Measurements from ENCODE around the gene HOXD4.

The HOXD4 gene

GRCh38 chr2:176151442-176152287, at the start of gene HOXD4:
HOXD4 (plus strand) TSS chr2:176151550; CDS start chr2:176151634, 84 bp downstream.
- DNase-seq (ENCODE audit: low read depth) = no peak

GRCh38 chr2:176101842-176102241, 49.5 kb upstream of the HOXD4 start:
- DNase-seq (ENCODE audit: low read depth) = no peak

GRCh38 chr2:176102309-176102866, 49.0 kb upstream of the HOXD4 start:
- DNase-seq (ENCODE audit: low read depth) = no peak

DNA sequence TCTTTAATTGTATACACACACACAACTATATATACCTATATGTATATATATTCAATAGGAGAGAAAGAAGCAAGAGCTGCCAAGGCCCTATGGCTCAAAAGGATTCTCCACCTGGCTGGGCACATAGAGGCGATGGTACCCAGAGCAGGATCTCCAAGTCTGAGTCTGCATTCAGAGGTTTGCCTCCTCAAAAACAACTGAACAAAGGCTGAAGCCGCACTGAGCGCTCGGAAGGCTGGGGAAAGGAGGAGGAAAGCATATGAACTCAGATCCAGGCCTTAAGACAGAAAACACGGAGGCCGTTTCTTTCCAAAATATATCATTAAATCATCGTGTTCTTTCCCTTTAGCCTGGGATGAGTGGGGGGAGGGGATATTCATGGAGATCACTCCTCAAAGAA, 48.2 kb upstream of the HOXD4 start:
- no peak for DNase-seq (ENCODE audit: low read depth)

DNA sequence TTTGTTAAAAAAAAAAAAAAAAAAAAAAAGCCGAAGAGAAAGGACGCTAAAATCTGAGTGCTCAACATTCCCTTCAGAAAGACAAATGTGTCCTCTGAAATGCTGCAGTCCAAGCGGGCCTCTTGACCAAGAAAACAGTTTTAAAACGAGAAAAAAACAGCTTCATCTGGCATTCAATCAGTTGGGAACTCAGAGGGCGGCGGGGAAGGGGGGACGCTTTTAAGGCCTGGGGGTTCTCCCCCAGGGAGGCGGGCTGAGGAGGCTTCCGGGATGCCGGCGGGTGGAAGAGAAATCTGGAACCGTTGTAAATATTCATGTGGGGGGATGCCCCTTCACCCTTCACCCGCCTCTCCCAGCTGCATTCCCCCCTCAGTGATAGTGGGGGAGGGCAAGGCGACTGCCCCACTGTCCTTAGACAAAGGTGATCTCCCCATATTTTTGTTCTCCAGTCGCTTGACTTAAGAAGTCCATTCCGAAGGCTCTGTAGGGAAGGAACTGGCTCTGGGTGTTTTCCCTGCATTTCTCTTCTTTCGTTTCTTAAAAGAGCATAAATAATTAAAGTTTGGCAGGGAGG, 47.5 kb upstream of the HOXD4 start:
- DNase-seq (ENCODE audit: low read depth) = no peak

- DNase-seq (ENCODE audit: low read depth) = no peak
Measured at GRCh38 chr2:176104316-176105077, 46.9 kb upstream of the HOXD4 start.

- DNase-seq (ENCODE audit: low read depth) = no peak
Measured at GRCh38 chr2:176105078-176105729, 46.1 kb upstream of the HOXD4 start.

- DNase-seq (ENCODE audit: low read depth) = no peak
Measured at GRCh38 chr2:176105730-176106580, 45.4 kb upstream of the HOXD4 start.

DNA sequence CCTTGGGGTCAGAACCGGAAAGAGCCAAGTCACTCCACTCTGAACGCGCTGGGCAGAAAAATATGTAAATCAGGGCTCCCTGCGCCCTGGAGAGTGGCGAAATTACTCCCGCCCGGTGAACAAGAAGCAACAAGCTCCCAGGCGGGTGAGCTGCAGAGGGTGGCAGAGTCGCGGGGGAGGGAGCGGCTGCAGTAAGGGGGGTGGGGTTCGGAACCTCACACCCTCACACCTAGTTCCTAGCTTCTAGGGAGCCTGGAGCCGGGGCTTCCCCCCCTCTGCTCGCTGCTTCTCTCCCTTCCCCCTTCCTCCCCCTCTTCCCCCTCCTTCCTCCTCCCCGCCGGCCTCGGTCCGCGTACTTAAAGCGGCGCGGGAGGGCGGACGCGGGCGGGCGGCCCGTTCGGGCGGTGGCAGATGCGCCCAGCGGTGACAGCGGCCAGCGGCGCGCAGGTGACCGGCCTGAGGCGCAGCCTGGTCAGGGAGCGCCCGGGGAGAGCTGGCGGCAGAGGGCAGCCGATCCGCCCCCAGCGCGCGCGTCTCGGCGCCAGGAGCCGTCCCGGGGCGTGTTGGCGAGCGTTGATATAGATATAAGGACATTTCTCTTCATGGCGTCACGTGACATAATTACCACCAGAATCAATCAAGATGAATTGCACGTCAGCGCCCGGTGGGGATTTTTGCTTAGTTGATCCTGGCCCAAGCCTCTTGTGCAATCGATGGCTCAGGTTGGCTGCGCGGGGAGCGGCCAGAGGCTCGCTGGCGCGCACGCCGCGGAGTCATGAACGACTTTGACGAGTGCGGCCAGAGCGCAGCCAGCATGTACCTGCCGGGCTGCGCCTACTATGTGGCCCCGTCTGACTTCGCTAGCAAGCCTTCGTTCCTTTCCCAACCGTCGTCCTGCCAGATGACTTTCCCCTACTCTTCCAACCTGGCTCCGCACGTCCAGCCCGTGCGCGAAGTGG, 44.5 kb upstream of the HOXD4 start, which contains the start of gene HOXD11:
Gene HOXD11 (plus strand): TSS at position 700 of the 959 bp plus-strand sequence. CDS start 76 bp downstream, at position 776.
- no peak for DNase-seq (ENCODE audit: low read depth)

DNA sequence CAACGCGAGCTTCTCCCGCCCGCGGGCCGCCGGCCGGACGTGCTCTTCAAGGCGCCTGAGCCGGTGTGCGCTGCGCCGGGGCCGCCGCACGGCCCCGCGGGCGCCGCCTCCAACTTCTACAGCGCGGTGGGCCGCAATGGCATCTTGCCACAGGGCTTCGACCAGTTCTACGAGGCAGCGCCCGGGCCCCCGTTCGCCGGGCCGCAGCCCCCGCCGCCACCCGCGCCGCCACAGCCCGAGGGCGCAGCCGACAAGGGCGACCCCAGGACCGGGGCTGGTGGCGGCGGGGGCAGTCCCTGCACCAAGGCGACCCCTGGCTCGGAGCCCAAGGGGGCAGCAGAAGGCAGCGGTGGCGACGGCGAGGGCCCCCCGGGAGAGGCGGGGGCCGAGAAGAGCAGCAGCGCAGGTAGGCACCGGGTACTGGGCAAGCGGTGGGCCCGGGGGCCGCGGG, 43.6 kb upstream of the HOXD4 start:
- DNase-seq (ENCODE audit: low read depth) = no peak

DNA sequence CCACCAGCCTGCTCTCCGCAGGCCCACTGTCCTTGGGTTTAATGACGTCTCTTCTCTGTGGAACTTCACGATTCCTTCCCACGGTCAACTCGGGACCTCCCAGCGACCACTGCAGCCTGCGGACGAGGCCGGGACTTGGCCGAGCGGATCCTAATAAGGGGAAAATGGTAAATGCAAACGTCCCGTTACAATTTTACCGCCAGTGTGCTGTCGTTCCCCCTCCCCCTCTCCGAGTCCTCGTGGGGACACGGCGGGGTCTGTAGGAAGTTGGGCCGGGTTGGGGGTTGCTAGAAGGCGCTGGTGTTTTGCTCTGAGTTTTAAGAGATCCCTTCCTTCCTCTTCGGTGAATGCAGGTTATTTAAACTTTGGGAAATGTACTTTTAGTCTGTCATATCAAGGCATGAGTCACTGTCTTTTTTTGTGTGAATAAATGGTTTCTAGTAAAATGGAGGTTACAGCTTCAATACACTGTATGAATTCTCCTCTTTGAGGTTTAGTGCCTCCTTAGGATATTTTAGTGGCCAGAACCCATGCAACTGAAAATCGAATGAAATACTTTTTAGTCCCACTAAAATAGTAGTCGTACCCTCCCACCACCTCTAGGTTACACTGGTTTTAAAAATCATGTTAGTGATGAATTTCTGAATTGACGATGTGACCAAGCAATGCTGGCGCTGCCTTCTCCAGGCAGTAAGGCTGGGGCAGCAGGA, 42.0 kb upstream of the HOXD4 start:
- no peak for DNase-seq (ENCODE audit: low read depth)

- DNase-seq (ENCODE audit: low read depth) = no peak
Measured at GRCh38 chr2:176109946-176110345, 41.4 kb upstream of the HOXD4 start.

DNA sequence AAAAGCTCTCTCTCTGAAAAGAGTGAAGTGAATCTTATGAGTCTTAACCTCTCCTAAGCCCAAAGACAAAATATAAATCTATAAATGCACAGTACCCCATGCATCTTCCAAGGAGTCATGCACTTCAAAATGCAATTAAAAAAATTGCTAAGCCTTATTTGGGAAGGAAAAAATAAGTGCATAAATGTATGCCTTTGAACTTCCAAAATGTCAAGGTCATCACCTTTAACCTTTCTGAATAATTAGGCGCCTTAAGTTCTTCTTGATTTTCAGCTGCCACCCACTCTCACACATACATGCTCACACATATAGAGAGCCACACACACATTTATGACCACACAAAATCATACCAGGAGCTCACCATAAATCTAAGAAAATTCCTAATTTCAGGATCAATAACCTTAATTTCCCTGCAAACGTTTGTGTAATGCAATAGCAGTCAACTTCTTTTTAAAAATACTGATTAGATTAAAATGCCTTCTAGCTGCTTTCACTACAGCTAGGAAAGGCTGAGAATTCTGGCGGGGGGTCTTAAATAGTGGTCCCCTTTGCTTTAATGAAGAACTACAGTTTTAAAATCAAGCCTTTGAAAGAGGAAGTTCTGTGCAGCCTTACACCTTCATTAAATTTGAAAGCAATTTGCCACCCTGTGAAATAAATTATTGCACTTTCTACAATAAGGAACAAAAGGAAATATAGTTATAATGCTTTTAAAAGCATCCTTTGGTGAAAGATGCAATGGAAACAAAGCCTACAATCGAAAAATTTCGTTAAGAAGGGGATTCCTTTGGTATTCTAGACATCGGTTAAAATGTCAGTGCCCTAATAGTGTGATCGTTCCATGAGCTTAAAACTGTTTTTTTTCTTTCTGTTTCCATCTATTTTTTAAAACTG, 40.7 kb upstream of the HOXD4 start:
- DNase-seq (ENCODE audit: low read depth) = no peak

DNA sequence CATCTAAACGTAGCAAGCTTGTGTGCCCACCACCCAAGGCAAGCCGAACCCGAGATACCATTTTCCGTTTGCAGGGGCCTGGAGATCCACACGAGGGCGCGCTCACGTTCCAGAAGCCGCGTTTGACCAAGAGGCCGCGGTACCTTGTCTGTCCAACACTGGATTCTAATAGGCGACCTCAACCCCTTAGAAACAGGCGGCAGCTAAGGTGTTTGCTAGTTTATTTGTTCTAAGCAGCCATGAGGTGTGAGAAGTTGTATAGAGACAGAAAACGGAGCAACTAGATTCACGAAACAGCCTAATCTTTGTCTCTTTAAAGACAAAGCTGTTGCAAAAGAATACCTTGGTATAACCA, 40.1 kb upstream of the HOXD4 start:
- DNase-seq (ENCODE audit: low read depth) = no peak

GRCh38 chr2:176111846-176112374, 39.4 kb upstream of the HOXD4 start:
- no peak for DNase-seq (ENCODE audit: low read depth)

GRCh38 chr2:176112375-176113302, 38.7 kb upstream of the HOXD4 start:
- no peak for DNase-seq (ENCODE audit: low read depth)

Data from non-pigmented ciliary epithelial cell (primary cell).